Measurements from ENCODE around the gene MRGPRE.

GRCh38 chr11:3208272-3208671 lies 23.9 kb downstream of the MRGPRE start:
- TF ChIP-seq CTCF (IDR thresholded peaks at IDR 0.05) (no peak), POLR2A (IDR thresholded peaks at IDR 0.05; ENCODE audit: low read depth) (no peak)
